ENCODE measurements around the gene RAB7A. TPM values are rescaled to one million over a fixed set of nuclear protein-coding genes. Genes with fewer than 3 reads are reported as not detected.

Gene RAB7A
- total RNA-seq, 4 donors from 2014 or later: 70.7 to 109 (median 92.3) TPM

DNA sequence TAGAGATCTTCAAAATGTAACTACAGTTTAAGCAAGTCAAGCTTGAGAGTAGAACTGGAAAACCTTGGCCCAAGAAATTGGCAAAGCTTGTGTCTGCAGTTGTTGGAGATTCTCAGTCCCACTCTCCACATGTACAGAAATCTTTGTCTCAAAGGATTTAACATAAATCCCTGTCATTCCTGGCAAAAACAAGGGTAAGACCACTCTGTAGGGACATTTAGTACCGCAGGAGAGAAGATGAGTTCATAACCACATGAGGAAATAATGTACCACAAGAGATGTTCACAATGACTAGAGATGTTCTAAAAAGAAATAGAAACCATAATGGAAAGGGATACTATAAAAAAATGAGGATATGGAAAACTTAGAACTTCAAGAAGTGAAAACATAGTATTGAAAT is 73.7 kb downstream of the RAB7A start:
- Histone ChIP-seq H3K27me3 (no peaks in the 10 kb centered on the region), H3K9me3 (no peaks in the 10 kb centered on the region), H3K4me3 (no peak overlapping the region), H3K36me3 (peaks cover 17 to 72% (median 20%) of the 10 kb centered on the region in 3 donors), H3K27ac (no peak overlapping the region), H3K4me1 (peaks cover 8 to 45% (median 12%) of the 10 kb centered on the region in 3 donors)
- no peak for DNase-seq
- intact Hi-C loops (cut with DNase I): loop anchor here (5.0 to 10.0 kb wide), 2 partner anchors 117 to 185 kb away; no protein-coding TSS in a partner anchor
- WGBS, 2 donors: 50 to 87% methylated on average over 1 of the region's 1 CpG
- no peak for TF ChIP-seq POLR2A (IDR thresholded peaks at IDR 0.05)
- TF ChIP-seq, protein P1, sequence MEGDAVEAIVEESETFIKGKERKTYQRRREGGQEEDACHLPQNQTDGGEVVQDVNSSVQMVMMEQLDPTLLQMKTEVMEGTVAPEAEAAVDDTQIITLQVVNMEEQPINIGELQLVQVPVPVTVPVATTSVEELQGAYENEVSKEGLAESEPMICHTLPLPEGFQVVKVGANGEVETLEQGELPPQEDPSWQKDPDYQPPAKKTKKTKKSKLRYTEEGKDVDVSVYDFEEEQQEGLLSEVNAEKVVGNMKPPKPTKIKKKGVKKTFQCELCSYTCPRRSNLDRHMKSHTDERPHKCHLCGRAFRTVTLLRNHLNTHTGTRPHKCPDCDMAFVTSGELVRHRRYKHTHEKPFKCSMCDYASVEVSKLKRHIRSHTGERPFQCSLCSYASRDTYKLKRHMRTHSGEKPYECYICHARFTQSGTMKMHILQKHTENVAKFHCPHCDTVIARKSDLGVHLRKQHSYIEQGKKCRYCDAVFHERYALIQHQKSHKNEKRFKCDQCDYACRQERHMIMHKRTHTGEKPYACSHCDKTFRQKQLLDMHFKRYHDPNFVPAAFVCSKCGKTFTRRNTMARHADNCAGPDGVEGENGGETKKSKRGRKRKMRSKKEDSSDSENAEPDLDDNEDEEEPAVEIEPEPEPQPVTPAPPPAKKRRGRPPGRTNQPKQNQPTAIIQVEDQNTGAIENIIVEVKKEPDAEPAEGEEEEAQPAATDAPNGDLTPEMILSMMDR (IDR thresholded peaks at IDR 0.05): no peak

- no peak overlapping the region for H3K4me3 ChIP-seq
- H3K27ac ChIP-seq: peak overlapping the region in 1 of 4 donors; percentile 33
- intact Hi-C loops (cut with DNase I): no loop called here
- no peaks in the 10 kb centered on the region for H3K27me3 ChIP-seq
- no peaks in the 10 kb centered on the region for H3K9me3 ChIP-seq
- 80 to 86% methylated on average over 6 to 9 of the region's 9 CpGs for WGBS, 2 donors
- H3K4me1 ChIP-seq: peaks cover 5 to 45% (median 15%) of the 10 kb centered on the region in 3 donors
- H3K36me3 ChIP-seq: peaks cover 17 to 79% (median 20%) of the 10 kb centered on the region in 3 donors
- TF ChIP-seq POLR2A (IDR thresholded peaks at IDR 0.05): no peak
- TF ChIP-seq, protein P1 (IDR thresholded peaks at IDR 0.05): no peak
- DNase-seq: no peak
These were observed 74.5 kb downstream of the RAB7A start for GRCh38 chr3:128800241-128801187.

- Histone ChIP-seq H3K4me3 (no peak overlapping the region), H3K4me1 (peaks cover 5 to 59% (median 19%) of the 10 kb centered on the region in 3 donors), H3K9me3 (no peaks in the 10 kb centered on the region), H3K36me3 (peaks cover 15 to 77% (median 18%) of the 10 kb centered on the region in 3 donors), H3K27me3 (no peaks in the 10 kb centered on the region), H3K27ac (peak overlapping the region in 1 of 4 donors; percentile 33)
- DNase-seq: no peak
- intact Hi-C loops (cut with DNase I): no loop called here
- TF ChIP-seq, protein P1 (IDR thresholded peaks at IDR 0.05): no peak
- no peak for TF ChIP-seq POLR2A (IDR thresholded peaks at IDR 0.05)
- 55 to 61% methylated on average over 2 of the region's 2 CpGs for WGBS, 2 donors
These were observed 75.9 kb downstream of the RAB7A start for GRCh38 chr3:128801779-128802380.

GRCh38 chr3:128803307-128803706 is 77.3 kb downstream of the RAB7A start:
- peak overlapping the region in 3 of 4 donors; percentile 47 to 70 (median 65) for H3K27ac ChIP-seq
- H3K9me3 ChIP-seq: no peaks in the 10 kb centered on the region
- no peaks in the 10 kb centered on the region for H3K27me3 ChIP-seq
- intact Hi-C loops (cut with DNase I): no loop called here
- no peak for DNase-seq
- no peak overlapping the region for H3K4me3 ChIP-seq
- peaks cover 5 to 62% (median 21%) of the 10 kb centered on the region in 3 donors for H3K4me1 ChIP-seq
- peaks cover 15 to 77% (median 23%) of the 10 kb centered on the region in 3 donors for H3K36me3 ChIP-seq
- TF ChIP-seq, protein P1 (IDR thresholded peaks at IDR 0.05): no peak
- no peak for TF ChIP-seq POLR2A (IDR thresholded peaks at IDR 0.05)
